Neutrophil (primary cell): ENCODE results near the gene RNF208.
A peak's percentile ranks its signal among the peaks of the same experiment; 100 is the strongest.
"Not testable (repeated sequence)": the region's sequence is repeated elsewhere in the genome, so short reads cannot be mapped to it uniquely, and the experiment has no call there.

Experiments
- H3K27ac ChIP-seq: fragments of 200-600 bp; sonication (generic); 2 replicates; pipeline ENCODE4 v1.5.1; 2016; ENCODE audit warnings: mild to moderate bottlenecking, moderate library complexity
- H3K27me3 ChIP-seq: fragments of 200-600 bp; sonication (generic); 2 replicates; pipeline ENCODE4 v1.6.0; 2016; ENCODE audit warnings: mild to moderate bottlenecking
- H3K36me3 ChIP-seq: fragments of 200-600 bp; sonication (generic); 2 replicates; pipeline ENCODE4 v1.5.1; 2017
- H3K4me1 ChIP-seq, 2 experiments: fragments of 200-600 bp in 1 of 2; sonication (generic) in 1 of 2; 1 replicate in 1 of 2; 2 replicates in 1 of 2; pipeline versions ENCODE4 v1.5.1 to v1.6.1; 2013 to 2016; ENCODE audit warnings: low read depth in 1 of 2, low read length in 1 of 2, mild to moderate bottlenecking in 1 of 2, moderate library complexity in 1 of 2; ENCODE audit not compliant: control insufficient read depth in 1 of 2, insufficient read depth in 1 of 2
- H3K4me3 ChIP-seq, 2 experiments: fragments of 200-600 bp in 1 of 2; sonication (generic) in 1 of 2; 1 replicate in 1 of 2; 2 replicates in 1 of 2; pipeline ENCODE4 v1.5.1; 2013 to 2016; ENCODE audit warnings: low read depth in 1 of 2, low read length in 1 of 2, mild to moderate bottlenecking in 1 of 2, moderate library complexity in 1 of 2
- H3K9me3 ChIP-seq: fragments of 200-600 bp; sonication (generic); 2 replicates; pipeline ENCODE4 v1.5.1; 2016
- CTCF ChIP-seq: fragments of 200-600 bp; sonication (generic); IDR thresholded peaks from 2 replicates; pipeline ENCODE4 v1.5.1; 2016; ENCODE audit warnings: antibody characterized with exemption

The RNF208 gene

DNA sequence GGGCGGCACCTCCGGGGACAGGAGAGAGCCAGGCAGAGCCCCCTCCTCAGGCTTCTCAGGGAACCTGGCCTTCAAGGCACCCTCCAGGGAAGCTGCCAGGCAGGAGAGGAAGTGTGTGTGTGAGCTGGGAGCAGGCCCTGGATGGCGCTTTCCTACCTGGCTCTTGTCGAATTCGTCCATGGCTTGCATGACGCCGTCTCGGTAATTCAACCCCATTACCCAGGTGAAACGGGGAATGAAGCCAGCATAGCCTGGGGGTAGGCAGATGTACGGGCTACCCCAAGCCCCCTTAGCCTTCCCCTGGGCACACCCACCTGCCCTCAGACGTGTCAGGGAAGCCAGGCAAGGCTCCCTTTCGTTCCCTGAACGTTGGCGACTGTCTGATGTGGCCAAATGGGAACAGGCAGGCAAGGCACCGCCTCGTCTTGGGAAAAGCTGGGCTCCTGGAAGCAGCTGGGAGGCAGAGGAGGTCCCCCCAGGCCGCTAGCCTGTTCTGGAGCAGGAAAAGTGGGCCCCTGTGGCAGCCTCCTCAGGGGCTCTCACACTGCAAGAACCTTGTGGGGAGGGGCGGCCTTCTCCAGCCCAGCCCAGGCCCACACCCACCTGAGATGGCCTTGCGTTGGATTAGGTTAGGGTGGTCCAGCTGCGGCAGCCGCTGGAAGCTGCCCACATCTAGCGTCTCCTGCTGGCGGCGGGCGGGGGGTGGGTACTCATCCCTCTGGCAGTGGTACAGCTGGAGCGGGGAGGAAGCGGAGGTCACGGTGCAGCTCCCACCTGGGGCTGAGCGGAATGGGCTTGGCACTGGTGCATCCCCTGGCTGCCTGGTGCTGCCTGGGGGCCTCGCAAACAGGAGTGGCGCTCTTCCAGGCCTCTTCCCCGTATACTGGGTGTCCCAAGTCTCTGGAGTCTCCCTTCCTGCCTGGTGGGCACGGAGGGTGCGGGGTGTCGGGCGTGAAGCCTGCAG is 22.7 kb upstream of the RNF208 start:
- Histone ChIP-seq H3K27me3 (no peaks in the 10 kb centered on the region), H3K4me1 (peaks cover 34 to 35% of the 10 kb centered on the region in 2 experiments), H3K36me3 (peaks cover 23% of the 10 kb centered on the region), H3K9me3 (no peaks in the 10 kb centered on the region), H3K4me3 (no peak overlapping the region), H3K27ac (peak overlapping the region; percentile 36)
- no peak for TF ChIP-seq CTCF

DNA sequence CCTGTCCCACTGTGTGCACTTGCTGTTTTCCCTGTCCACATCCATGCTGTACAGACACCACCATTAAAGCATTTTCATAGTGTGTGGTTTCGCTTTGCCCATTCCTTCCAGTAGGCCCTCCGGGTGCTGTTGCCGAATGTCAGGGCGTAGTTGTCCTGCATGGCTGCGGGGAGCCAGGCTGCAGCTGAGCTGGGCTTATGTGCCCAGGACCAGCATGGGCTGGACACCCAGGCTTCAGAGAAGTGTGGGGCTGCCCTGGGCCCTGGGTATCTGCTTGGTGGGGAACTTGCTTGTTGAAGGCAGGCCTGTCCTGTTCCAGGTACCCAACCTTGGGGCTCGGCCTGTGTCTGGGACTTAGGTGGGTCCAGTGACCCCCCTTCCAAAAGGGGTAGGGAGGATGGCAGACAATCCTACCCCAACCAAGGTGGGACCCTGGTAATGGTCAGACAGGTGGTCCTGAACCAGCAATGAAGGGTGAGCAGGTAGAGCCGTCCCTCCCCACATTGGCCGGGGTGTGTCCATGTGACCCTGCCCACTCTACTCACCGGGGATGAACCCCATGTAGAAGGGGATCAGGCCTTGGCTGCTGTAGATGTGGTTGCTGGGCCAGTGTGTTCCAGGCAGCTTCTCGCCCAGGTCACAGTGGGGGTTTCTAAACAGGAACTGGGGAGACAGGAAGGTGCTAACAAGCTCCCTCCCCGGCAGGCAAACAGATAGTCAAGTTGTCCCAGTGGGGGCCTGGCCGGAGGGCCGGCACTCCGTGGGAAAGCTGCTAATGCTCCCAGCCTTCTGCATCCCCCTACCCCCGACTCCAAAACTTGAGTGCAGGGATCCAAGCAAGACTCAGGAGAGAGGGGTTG is 21.8 kb upstream of the RNF208 start:
- Histone ChIP-seq H3K27me3 (no peaks in the 10 kb centered on the region), H3K36me3 (peaks cover 23% of the 10 kb centered on the region), H3K4me3 (no peak overlapping the region), H3K4me1 (peaks cover 41% of the 10 kb centered on the region in 2 experiments), H3K9me3 (no peaks in the 10 kb centered on the region), H3K27ac (peak overlapping the region; percentile 36)
- no peak for TF ChIP-seq CTCF

GRCh38 chr9:137243266-137243625 is 21.2 kb upstream of the RNF208 start:
- H3K9me3 ChIP-seq, H3K27me3 ChIP-seq, H3K4me3 ChIP-seq: not testable (repeated sequence)
- peak overlapping the region; percentile 36 for H3K27ac ChIP-seq
- peaks cover 23% of the 10 kb centered on the region for H3K36me3 ChIP-seq
- H3K4me1 ChIP-seq, result peaks cover 44 to 47% of the 10 kb centered on the region in 2 experiments

GRCh38 chr9:137242269-137243203 is 20.5 kb upstream of the RNF208 start:
- Histone ChIP-seq H3K27me3 (no peaks in the 10 kb centered on the region), H3K27ac (peak overlapping the region; percentile 96), H3K4me3 (peak overlapping the region; percentile 71 to 79), H3K4me1 (peaks cover 51 to 54% of the 10 kb centered on the region in 2 experiments), H3K9me3 (no peaks in the 10 kb centered on the region), H3K36me3 (peaks cover 23% of the 10 kb centered on the region)
- TF ChIP-seq CTCF, result no peak

DNA sequence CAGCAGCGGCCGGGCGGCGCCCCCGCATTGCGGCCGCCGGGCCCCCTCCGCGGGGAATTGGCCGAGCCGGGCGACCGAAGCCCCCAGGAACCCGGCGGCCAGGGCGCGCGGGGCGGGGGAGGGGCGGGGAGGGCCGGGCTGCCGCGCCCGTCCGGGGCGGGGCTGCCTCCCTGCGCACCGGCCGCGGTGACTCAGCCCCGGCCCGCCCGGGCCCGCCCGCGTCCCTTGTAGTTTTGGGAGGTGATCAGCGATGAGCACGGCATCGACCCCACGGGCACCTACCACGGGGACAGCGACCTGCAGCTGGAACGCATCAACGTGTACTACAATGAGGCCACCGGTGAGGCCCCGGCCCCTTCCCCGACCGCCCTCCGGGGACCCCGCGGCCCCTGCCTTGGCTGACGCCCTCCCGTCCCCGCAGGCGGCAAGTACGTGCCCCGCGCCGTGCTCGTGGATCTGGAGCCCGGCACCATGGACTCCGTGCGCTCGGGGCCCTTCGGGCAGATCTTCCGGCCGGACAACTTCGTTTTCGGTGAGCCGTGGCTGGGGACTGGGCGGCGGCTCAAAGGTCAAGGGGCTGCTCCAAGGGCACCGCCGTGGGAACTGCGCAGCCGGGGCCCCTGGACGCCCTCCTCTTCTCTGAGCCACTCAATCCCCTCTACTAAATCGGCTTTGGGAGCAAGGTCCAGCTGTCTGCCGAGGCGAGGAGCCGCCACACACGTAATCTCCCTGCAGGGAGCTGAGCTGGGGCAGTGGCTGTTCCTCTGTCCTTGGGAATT is 19.6 kb upstream of the RNF208 start:
- H3K27me3 ChIP-seq, result no peaks in the 10 kb centered on the region
- peaks cover 23% of the 10 kb centered on the region for H3K36me3 ChIP-seq
- H3K9me3 ChIP-seq, result no peaks in the 10 kb centered on the region
- peak overlapping the region; percentile 96 for H3K27ac ChIP-seq
- TF ChIP-seq CTCF, result no peak
- peak overlapping the region; percentile 79 to 96 for H3K4me3 ChIP-seq
- peaks cover 60 to 63% of the 10 kb centered on the region in 2 experiments for H3K4me1 ChIP-seq
